GM12892 (cell line): ENCODE measurements around the gene PLCL1. TPM values are rescaled to one million over a fixed set of nuclear protein-coding genes. Genes with fewer than 3 reads are reported as not detected.

Experiments used
- DNase-seq: peaks from one replicate; pipeline ENCODE4 v3.0.0; 2011; ENCODE audit not compliant: insufficient read length
- FAIRE-seq: peaks from 2 replicates; lab custom pipeline; 2011; peaks lifted over from hg19 to GRCh38; lab: Jason Lieb, UNC
- POLR2A ChIP-seq: IDR thresholded peaks from 2 replicates; pipeline ENCODE4 v1.6.1; 2011; ENCODE audit warnings: low read depth, low read length, control low read depth
- POLR2AphosphoS5 ChIP-seq: IDR thresholded peaks from 2 replicates; pipeline ENCODE4 v1.6.1; 2011; ENCODE audit warnings: low read depth, low read length, control low read depth
- TAF1 ChIP-seq: IDR thresholded peaks from 2 replicates; pipeline ENCODE4 v1.6.1; 2011; ENCODE audit warnings: low read depth, mild to moderate bottlenecking, control low read depth, low read length, borderline replicate concordance
- polyA plus RNA-seq: library from polyadenylated mRNA; unstranded; fragments of >200 nt; gene quantifications from one replicate; pipeline ENCODE4 v1.2.1, GENCODE V29; 2012; ENCODE audit warnings: missing spikeins, inconsistent platforms; ENCODE audit not compliant: missing spikeins

The PLCL1 gene
- 0.17 TPM for polyA plus RNA-seq

- peak; percentile 86 for FAIRE-seq
- no peak for TF ChIP-seq TAF1
- TF ChIP-seq POLR2AphosphoS5, result no peak
- TF ChIP-seq POLR2A, result no peak
- peak; percentile 70 for DNase-seq
Observed at GRCh38 chr2:197804049-197804757, at the start of gene PLCL1. Gene PLCL1, plus strand, starts transcription at chr2:197804593.

DNA sequence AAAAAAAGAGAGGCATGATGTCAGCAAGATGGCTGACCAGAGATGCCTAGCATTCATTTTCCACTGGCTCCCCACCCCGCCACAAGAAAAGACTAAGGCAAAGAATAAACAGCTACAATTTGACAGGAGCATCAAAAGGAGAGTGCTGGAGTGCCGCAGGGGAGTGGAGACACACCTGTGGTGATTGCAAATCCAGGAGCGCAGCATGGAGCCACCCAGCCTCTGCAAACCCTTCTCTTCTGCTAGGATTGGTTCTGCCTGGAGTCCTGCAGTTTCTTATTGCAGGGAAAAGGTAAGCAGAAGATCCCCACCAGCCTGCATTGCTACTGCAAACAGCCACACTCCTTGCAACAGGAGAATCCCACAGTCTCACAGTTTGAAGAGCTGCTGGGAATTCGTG is 45.4 kb upstream of the PLCL1 start:
- DNase-seq (no peak), FAIRE-seq (no peak)
- TF ChIP-seq TAF1, result no peak

GRCh38 chr2:197759625-197760292 is 44.6 kb upstream of the PLCL1 start:
- no peak for FAIRE-seq
- no peak for DNase-seq
- TF ChIP-seq POLR2A (no peak), TAF1 (no peak), POLR2AphosphoS5 (no peak)

GRCh38 chr2:197760293-197760657 is 44.1 kb upstream of the PLCL1 start:
- no peak for FAIRE-seq
- DNase-seq, result no peak
- no peak for TF ChIP-seq TAF1
- TF ChIP-seq POLR2A, result no peak
- no peak for TF ChIP-seq POLR2AphosphoS5

- peak; percentile 77 for FAIRE-seq
- no peak for TF ChIP-seq POLR2A
- no peak for TF ChIP-seq POLR2AphosphoS5
- no peak for TF ChIP-seq TAF1
- no peak for DNase-seq
Observed at GRCh38 chr2:197777823-197778407, 26.5 kb upstream of the PLCL1 start.

DNA sequence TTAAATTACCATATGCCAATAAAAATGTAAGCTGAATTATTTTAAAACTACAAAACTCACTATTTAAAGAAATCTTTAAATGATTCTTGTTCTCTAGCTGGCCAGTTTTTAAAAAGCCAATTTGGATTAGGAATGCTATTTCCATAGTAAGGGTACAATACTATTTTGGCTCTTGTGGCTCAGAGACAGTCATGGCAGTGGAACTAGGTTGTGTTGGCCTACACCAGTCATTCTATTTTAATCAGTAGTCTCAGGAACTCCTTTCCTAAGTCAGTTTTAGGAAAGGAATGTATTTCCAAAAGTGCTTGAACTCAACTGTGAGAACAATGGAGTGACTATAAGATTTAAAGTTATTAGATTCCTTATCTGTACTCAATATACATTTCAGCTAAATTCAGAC is 25.1 kb upstream of the PLCL1 start:
- TF ChIP-seq POLR2A (no peak), TAF1 (no peak), POLR2AphosphoS5 (no peak)
- DNase-seq (no peak), FAIRE-seq (no peak)

DNA sequence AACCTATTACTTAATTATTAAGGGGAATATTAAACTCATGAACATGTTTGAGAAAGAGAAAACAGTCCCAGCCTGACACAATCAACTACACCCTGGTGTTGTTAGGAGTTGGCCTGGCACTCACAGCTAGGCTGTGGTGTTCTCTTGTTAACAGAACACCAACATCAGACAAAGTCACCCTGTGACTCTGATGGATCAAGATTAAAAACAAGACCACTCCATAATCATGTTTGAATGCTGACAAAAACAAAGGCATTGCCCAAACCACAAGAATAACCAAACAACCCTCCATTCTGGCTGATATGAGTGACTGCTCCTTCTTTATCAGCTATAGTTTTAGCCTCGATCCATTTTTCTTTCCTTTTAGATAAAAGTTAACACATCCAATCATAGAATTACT is 22.3 kb upstream of the PLCL1 start:
- DNase-seq (no peak), FAIRE-seq (no peak)
- no peak for TF ChIP-seq TAF1
- no peak for TF ChIP-seq POLR2AphosphoS5
- no peak for TF ChIP-seq POLR2A

DNA sequence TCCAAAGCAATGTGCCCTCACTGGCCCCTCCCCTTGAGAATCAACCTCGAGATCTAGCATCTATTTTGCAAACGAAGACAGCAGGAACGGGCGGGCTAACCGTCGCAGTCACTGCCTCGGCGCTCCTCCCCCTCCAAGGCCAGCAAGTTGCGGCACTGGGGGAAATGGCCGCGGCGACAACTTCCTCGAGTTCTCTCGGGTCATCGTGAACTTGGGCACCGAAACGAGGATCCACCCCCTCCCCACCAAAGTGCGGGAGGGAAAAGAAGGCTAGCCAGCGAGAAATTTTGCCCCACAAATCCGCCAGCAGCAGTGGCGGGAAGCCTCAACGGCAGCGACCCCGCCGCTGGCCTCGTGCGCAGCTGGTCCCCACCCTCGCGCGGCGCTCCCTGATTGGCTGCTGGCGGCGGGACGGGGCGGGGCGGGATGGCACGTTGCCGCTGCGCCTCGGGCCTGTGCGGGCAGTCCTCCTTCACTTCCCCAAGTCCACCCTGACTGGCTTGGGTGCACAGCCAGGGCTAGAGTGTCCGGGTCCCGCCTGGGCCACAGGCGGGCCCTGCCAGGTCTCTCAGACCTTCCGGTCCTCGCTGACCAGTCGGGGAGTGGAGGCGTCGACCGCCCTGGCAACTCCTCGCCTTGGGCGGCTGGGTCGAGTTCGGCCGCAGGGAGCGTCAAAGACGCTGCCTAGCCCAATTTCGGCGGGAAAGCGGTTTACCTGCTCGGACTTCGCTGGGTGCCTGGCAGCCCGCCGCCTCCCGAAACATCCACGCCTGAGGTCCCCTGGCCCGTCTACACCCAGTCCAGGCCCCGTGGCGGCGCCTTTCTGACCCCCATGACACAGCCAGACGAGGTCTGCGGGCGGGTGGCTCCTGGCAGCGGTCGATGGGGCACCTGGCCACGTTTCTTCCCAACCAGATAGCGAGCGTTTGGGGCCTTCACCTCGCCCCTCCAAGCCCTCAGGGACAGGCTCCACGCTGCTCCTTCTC is 19.1 kb upstream of the PLCL1 start, which contains the start of gene BOLL:
BOLL (minus strand) TSS at position 364 of the 986 bp plus-strand sequence. CDS start 3,469 bp downstream, outside the sequence.
- DNase-seq (no peak), FAIRE-seq (no peak)
- TF ChIP-seq POLR2AphosphoS5 (no peak), TAF1 (no peak), POLR2A (no peak)

DNA sequence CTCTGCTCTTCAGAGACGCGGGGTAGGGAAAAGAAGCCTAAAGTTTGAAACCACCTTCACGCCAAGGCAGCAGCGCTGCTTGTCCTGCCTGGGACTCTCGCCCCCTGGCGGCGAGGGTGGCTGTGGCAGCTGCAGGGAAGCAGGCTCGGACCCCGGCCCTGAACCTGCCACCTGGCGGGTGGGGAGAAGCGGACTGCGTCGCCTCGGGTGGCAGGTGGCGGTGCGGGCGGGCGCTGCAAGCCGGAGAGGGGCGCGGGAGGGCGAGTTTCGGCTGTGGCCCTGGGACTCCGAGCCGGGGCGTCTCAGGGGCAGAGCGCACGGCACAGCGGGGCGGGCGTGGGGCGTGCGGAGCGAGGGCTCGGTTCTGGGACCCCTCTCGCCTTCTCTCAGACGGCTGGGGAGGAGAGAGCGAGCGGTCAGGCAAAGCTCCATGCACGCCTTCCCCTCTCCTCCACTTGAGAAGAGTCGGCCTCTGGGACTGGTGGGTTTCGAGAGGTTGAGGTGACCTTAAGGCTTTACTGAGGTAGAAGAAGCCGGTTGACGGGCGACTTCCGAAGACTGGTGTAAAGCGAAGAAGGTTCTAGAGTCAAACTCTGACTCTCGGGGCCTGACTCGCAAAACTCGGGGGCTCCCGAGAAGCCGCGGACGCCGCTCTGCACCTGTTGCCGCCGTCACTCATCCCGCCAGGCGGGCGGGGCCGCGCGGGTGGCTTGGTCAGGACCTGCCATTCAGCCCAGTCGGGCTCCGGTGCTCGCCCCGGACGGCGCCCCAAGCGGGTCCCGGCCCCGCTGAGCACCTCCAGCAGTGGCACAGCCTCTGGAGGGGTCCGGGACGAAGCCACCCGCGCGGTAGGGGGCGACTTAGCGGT is 18.1 kb upstream of the PLCL1 start:
- TF ChIP-seq TAF1 (no peak), POLR2A (no peak), POLR2AphosphoS5 (no peak)
- FAIRE-seq (no peak), DNase-seq (peak; percentile 32)

GRCh38 chr2:197793456-197793855 is 10.9 kb upstream of the PLCL1 start:
- FAIRE-seq (no peak), DNase-seq (no peak)
- TF ChIP-seq POLR2AphosphoS5, result no peak

DNA sequence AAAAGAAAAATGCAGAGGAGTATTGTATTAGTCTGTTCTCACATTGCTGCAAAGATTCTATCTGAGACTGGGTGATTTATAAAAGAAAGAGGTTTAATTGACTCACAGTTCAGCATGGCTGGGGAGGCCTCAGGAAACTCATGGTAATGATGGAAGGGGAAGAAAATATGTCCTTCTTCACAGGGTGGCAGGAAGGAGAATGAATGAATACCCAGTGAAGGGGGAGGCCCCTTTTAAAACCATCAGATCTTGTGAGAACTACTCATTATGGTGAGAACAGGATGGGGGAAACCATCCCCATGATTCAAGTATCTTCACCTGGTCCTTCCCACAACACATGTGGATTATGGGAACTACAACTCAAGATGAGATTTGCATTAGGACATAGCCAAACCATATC is 9.1 kb upstream of the PLCL1 start:
- DNase-seq (no peak), FAIRE-seq (no peak)
- no peak for TF ChIP-seq POLR2A
- TF ChIP-seq POLR2AphosphoS5, result no peak
- no peak for TF ChIP-seq TAF1
